A673 (cell line): ENCODE measurements around the gene PLAC1.

Experiments
- CTCF ChIP-seq: fragments of 300-800, 200-600 bp; sonication (generic); conservative IDR thresholded peaks from 2 replicates; pipeline ENCODE4 v1.5.1; 2017; ENCODE audit warnings: low read depth, mild to moderate bottlenecking, antibody characterized with exemption, low read length, moderate library complexity, mixed read lengths
- EZH2 ChIP-seq: fragments of 200-600 bp; sonication (generic); IDR thresholded peaks from 2 replicates; pipeline ENCODE4 v1.6.1; 2017; ENCODE audit warnings: borderline replicate concordance, low read depth, mild to moderate bottlenecking, mixed read lengths, antibody characterized with exemption, low read length; ENCODE audit not compliant: poor library complexity, severe bottlenecking

- TF ChIP-seq CTCF (no peak), EZH2 (no peak)
These were observed 3.8 kb downstream of the PLAC1 start for GRCh38 chrX:134654398-134655012.
